Right lobe of liver (tissue), 4 donors: Measurements from ENCODE around the gene PRSS33.

Experiments
- CTCF ChIP-seq, 4 donors: fragments of 200-600 bp in 3 of 4; fragments of 450-650 bp in 1 of 4; IDR thresholded peaks; one replicate each; pipeline versions ENCODE4 v1.5.1 to v1.8.0; 2016 to 2022; ENCODE audit warnings: antibody characterized with exemption in 4 of 4, mild to moderate bottlenecking in 2 of 4
- POLR2A ChIP-seq: fragments of 450-650 bp; IDR thresholded peaks from one replicate; pipeline ENCODE4 v1.6.1; 2017; ENCODE audit warnings: antibody characterized with exemption, mild to moderate bottlenecking
- donor health status: DM: no; HTN: no; CAD: no.
- donor health status: DM: no; HTN: no; CAD: no.
- donor health status: DM: no; HTN: yes; CAD: no.

- TF ChIP-seq CTCF (IDR thresholded peaks at IDR 0.05) (no peak), POLR2A (no peak)
Measured at GRCh38 chr16:2799859-2800226, 12.5 kb upstream of the PRSS33 start.
